Measurements from ENCODE around the gene EXD1. TPM values are rescaled to one million over a fixed set of nuclear protein-coding genes. Genes with fewer than 3 reads are reported as not detected.
"Not testable (repeated sequence)": the region's sequence is repeated elsewhere in the genome, so short reads cannot be mapped to it uniquely, and the experiment has no call there.

Gene EXD1
- total RNA-seq, 2 donors from 2014 or later = 0.32 TPM; not detected in 1

DNA sequence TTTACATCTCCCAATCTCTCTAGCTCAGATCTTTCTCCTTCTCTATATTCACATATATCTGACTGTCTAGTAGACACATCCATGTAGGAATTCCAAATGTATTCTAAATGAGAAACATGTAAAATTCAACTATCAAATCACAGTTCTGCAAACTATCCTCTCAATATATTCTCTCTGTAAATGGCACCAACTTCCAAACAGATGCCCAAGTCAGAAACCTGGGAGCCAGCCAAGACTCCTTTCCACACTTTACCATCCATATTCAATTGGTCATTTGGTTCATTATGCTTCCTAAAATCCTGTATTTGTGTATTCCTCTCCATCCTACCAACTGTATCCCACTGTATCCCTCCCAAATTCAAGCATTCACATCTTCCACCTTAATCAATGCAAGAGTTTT is 61.5 kb downstream of the EXD1 start:
- DNase-seq (ENCODE audit: low spot score in 2 of 2) (no peak), ATAC-seq (no peak)
- H3K9me3 Mint-ChIP-seq = no peaks in the 10 kb centered on the region
- H3K36me3 Mint-ChIP-seq = no peaks in the 10 kb centered on the region
- H3K27ac Mint-ChIP-seq = no peak overlapping the region

DNA sequence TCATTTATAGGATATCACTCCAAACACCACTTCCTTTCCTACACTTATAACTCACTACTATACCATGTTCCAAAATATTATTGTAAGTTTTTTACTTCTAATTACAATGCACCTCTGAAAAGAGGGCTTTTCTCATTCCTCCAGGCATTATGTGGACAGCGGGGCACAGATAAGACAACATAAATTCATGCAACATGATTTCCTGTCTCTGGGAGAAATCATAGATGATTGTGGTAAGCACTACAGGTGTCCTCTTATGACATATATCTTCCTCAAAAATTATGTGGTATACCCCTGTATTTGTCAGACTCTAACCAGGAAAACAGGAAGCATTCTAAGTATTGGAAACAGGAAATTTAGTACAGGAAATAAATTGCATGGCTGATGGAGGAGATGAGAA is 68.8 kb downstream of the EXD1 start:
- DNase-seq (ENCODE audit: low spot score in 2 of 2) (no peak), ATAC-seq (no peak)
- Mint-ChIP-seq H3K27ac (peak overlapping the region in 1 of 2 donors; percentile 11), H3K36me3 (no peaks in the 10 kb centered on the region), H3K9me3 (no peaks in the 10 kb centered on the region)

DNA sequence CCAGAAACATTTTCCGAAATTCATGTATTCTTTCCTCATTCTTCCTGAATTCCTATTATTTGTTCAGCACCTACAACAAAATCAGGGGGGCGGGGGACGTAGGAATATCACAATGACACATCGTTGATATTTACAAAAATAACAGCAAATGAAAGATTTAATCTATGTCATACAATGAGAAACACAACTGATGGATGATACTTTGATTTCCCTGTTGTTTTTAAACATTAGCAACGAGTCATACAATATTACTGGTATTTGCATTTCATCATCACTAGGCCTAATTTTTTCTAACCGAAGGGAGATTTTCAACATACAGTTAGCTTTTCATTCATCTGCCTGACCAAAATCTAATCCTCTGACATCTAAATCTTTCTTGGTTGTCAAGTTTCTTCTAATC is 69.2 kb downstream of the EXD1 start:
- no peak for DNase-seq (ENCODE audit: low spot score in 2 of 2)
- ATAC-seq = no peak
- no peaks in the 10 kb centered on the region for H3K9me3 Mint-ChIP-seq
- no peak overlapping the region for H3K27ac Mint-ChIP-seq
- H3K36me3 Mint-ChIP-seq = no peaks in the 10 kb centered on the region

DNA sequence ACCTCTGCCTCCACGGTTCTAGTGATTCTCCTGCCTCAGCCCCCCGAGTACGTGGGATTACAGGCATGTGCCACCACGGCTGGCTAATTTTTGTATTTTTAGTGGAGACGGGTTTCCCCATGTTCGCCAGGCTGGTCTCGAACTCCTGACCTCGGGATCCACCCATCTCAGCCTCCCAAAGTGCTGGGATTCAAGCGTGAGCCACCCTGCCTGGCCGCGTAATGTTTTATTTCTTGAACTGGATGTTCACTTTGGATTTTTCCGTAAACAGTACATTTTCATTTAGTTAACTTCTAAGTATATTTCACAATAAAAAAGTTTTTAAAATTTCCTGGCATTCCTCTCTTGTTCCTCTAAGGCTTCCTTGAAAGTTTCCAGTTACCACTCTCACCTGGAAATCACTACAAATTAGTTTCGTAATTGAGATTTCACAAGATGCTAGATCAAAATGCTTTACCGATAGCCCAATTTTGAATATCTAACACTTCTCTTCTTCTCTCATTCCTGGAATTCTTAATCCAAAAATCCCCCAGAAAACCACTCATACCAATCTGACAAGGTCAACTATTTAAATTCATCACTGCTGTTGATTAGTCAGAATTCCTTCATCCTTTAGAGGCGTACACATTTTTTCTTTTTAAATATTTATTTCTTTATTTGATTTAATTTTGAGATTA is 69.8 kb downstream of the EXD1 start:
- Mint-ChIP-seq H3K27ac (no peak overlapping the region), H3K9me3 (no peaks in the 10 kb centered on the region), H3K36me3 (no peaks in the 10 kb centered on the region)
- DNase-seq (ENCODE audit: low spot score in 2 of 2) (no peak), ATAC-seq (no peak)

DNA sequence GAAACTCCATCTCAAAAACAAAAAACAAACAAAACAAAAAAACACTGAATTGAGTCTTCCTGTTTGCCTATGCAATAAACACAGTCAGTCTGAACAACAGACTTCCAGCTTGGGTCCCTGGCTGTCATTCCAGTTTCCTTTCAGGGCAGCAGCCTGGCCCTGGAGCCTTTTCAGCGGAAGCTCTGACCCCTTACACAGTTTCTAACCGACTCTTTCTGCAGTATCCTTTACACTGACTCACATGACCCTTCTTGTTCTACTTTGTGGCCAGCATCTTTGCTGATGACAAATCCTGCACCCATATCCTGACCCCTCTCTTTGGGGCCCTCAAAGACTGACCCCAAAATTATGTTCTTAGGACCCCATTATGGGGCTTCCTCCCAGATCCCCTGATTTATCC is 76.1 kb downstream of the EXD1 start:
- Mint-ChIP-seq H3K9me3 (no peaks in the 10 kb centered on the region), H3K36me3 (no peaks in the 10 kb centered on the region), H3K27ac (no peak overlapping the region)
- ATAC-seq = no peak
- DNase-seq (ENCODE audit: low spot score in 2 of 2) = no peak

DNA sequence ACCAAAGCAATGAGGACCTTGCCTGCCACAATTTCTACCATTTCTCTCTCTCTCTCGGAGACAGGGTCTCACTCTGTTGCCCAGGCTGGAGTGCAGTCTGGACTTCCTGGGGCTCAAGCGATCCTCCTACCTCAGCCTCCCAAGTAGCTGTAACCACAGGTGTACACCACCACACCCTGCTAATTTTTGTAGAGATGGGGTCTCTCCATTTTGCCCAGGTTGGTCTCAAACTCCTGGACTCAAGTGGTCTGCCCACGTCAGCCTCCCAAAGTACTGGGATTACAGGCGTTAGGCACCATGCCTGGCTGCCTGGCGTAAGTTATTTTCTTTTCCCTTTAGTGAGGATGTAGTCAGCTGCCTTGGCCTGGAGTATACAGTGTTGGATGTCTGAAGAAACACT is 76.8 kb downstream of the EXD1 start:
- no peak for ATAC-seq
- no peaks in the 10 kb centered on the region for H3K9me3 Mint-ChIP-seq
- H3K36me3 Mint-ChIP-seq = no peaks in the 10 kb centered on the region
- H3K27ac Mint-ChIP-seq = no peak overlapping the region
- DNase-seq (ENCODE audit: low spot score in 2 of 2) = no peak

DNA sequence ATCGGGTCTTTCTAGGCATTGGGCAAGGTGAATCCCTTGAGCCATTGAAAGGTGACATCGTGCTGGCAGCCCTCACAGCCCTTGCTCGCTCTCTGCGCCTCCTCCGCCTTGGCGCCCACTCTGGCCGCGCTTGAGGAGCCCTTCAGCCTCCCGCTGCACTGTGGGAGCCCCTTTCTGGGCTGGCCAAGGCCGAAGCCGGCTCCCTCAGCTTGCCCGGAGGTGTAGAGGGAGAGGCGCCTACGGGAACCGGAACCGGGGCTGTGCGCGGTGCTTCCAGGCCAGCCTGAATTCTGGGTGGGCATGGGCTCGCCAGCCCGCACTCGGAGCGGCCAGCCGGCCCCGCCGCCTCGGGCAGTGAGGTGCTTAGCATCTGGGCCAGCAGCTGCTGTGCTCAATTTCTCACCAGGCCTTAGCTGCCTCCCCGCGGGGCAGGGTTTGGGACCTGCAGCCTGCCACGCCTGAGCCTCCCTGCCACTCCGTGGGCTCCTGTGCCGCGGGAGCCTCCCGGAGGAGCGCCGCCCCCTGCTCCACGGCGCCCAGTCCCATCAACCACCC is 79.0 kb downstream of the EXD1 start:
- ATAC-seq = no peak
- DNase-seq (ENCODE audit: low spot score in 2 of 2) = no peak
- Mint-ChIP-seq H3K36me3 (no peaks in the 10 kb centered on the region), H3K9me3 (no peaks in the 10 kb centered on the region), H3K27ac (no peak overlapping the region)

DNA sequence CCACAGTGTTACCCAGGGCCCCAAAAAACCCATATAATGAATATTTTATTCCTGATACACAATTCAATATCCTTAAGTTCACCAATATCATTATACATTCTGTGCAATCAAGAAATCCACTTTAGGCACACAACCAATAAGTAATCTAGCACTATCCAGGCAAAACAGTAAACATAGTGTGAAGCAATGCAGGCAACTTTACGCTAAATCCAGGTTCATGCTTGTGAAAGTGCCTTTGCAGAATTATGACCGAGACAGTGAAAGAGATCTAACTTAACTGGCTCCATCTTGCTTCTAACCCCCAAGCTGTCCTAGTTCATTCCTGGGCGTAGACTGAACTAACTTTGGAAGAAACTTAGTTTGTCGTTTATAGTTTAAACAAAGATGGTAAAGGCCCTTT is 80.3 kb downstream of the EXD1 start:
- Mint-ChIP-seq H3K9me3 (no peaks in the 10 kb centered on the region), H3K27ac (no peak overlapping the region), H3K36me3 (no peaks in the 10 kb centered on the region)
- ATAC-seq (no peak), DNase-seq (ENCODE audit: low spot score in 2 of 2) (no peak)

DNA sequence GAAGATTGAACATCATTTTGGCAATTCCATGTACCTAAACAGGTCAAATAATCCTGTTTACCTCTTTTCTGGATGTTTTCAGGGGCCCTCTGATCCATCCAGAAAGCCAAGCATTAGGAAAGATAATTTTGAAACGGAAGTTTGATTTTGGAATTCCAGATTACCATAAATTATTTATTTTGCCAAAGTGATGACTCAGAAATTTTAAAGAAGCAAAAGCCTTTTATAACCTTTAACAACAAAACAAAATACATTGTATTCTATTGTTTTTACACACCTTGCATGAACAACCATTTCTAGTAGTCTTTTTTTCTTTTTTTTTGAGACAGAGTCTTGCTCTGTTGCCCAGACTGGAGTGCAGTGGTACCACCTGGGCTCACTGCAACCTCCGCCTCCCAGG is 82.5 kb downstream of the EXD1 start:
- Mint-ChIP-seq H3K9me3 (no peaks in the 10 kb centered on the region), H3K27ac (no peak overlapping the region), H3K36me3 (no peaks in the 10 kb centered on the region)
- DNase-seq (ENCODE audit: low spot score in 2 of 2) (no peak), ATAC-seq (no peak)

DNA sequence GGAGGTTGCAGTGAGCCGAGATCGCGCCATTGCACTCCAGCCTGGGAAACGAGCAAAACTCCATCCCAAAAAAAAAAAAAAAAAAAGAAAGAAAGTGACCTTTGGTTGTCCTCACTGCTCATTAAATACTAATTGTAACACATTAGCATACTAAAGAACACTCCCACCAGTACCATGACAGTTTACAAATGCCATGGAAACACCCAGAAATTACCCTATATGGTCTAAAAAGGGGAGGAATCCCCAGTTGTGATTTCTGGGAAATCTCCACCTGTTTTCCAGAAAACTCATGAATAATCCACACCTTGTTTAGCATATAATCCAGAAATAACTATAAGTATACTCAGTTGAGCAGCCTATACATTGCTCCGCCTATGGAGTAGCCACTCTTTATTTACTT is 90.9 kb downstream of the EXD1 start:
- Mint-ChIP-seq H3K27ac (no peak overlapping the region), H3K9me3 (no peaks in the 10 kb centered on the region), H3K36me3 (no peaks in the 10 kb centered on the region)
- no peak for ATAC-seq
- DNase-seq (ENCODE audit: low spot score in 2 of 2) = no peak

DNA sequence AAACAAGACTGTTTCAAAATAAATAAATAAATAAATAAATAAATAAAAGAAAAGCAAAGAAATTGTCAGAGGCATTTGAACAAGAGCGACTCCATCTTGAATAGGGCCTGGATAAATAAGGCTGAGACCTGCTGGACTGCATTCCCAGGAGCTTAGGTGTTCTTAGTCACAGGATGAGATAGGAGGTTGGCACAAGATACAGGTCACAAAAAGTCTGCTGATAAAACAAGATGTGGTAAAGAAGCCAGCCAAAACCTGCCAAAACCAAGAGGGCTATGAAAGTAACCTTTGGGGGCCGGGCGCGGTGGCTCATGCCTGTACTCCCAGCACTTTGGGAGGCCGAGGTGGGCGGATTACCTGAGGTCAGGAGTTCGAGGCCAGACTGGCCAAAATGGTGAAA is 91.4 kb downstream of the EXD1 start:
- not testable (repeated sequence) for H3K36me3 Mint-ChIP-seq; H3K9me3 Mint-ChIP-seq; ATAC-seq; DNase-seq (ENCODE audit: low spot score in 2 of 2); H3K27ac Mint-ChIP-seq

DNA sequence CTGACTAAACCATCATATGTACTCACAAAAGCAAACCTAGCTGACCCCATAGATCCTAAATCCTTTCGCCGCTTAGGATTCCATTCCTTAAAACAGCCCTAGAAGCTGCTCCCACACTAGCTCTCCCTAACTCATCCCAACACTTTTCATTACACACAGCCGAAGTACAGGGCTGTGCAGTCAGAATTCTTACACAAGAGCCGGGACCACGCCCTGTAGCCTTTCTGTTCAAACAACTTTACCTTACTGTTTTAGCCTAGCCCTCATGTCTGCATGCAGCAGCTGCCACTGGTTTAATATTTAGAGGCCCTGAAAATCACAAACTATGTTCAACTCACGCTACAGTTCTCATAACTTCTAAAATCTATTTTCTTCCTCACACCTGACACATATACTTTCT is 95.0 kb downstream of the EXD1 start:
- ATAC-seq; H3K9me3 Mint-ChIP-seq; H3K27ac Mint-ChIP-seq; DNase-seq (ENCODE audit: low spot score in 2 of 2); H3K36me3 Mint-ChIP-seq: not testable (repeated sequence)

DNA sequence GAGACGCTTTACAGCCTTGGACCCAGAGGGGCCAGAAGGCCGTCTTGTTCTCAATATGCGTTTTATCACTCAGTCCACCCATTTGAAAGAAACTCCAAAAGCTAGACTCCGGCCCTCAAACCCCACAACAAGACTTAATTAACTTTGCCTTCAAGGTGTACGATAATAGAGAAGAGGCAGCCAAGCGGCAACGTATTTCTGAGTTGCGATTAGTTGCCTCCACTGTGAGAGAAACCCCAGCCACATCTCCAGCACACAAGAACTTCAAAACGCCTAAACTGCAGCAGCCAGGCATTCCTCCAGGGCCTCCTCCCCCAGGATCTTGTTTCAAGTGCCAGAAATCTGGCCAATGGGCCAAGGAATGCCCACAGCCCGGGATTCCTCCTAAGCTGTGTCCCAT is 97.1 kb downstream of the EXD1 start:
- ATAC-seq (no peak), DNase-seq (ENCODE audit: low spot score in 2 of 2) (no peak)
- Mint-ChIP-seq H3K36me3 (no peaks in the 10 kb centered on the region), H3K27ac (no peak overlapping the region), H3K9me3 (no peaks in the 10 kb centered on the region)

Other genes with a start within 250 kb of the EXD1 start
- 10 to 100 TPM; 22.9 to 28.1 TPM for gene INO80, start 114.5 kb downstream of the EXD1 start, total RNA-seq
- 10 to 100 TPM; 34.2 to 57.2 TPM for gene CHP1, start 511 bp upstream of the EXD1 start, total RNA-seq
- gene OIP5, start 101.8 kb upstream of the EXD1 start, total RNA-seq = 10 to 100 TPM; 10.5 to 13.1 TPM
- gene NUSAP1, start 102.1 kb upstream of the EXD1 start, total RNA-seq = 100 to 1,000 TPM; 181 to 391 TPM
- gene NDUFAF1, start 171.7 kb upstream of the EXD1 start, total RNA-seq = 10 to 100 TPM; 22.4 to 23.8 TPM
- 10 to 100 TPM; 26.3 to 29.4 TPM for gene RTF1, start 186.3 kb upstream of the EXD1 start, total RNA-seq